GM12878 (cell line): Measurements from ENCODE around the gene PHAF1. TPM values are rescaled to one million over a fixed set of nuclear protein-coding genes. Genes with fewer than 3 reads are reported as not detected.
A peak's percentile ranks its signal among the peaks of the same experiment; 100 is the strongest.

Experiments
- BACH1 ChIP-seq: fragments of 450-650 bp; IDR thresholded peaks from 2 replicates; pipeline ENCODE4 v1.6.1; 2017; ENCODE audit warnings: mild to moderate bottlenecking, borderline replicate concordance
- CBFB ChIP-seq: IDR thresholded peaks from 2 replicates; pipeline ENCODE4 v1.6.1; 2016; ENCODE audit warnings: antibody characterized with exemption, low read depth
- CREB1 ChIP-seq: IDR thresholded peaks from 2 replicates; pipeline ENCODE4 v1.6.1; 2012; ENCODE audit warnings: low read depth, mild to moderate bottlenecking, inconsistent platforms
- CREM ChIP-seq: IDR thresholded peaks from 2 replicates; pipeline ENCODE4 v1.6.1; 2014; ENCODE audit warnings: antibody characterized with exemption, low read depth
- ESRRA ChIP-seq: IDR thresholded peaks from 2 replicates; pipeline ENCODE4 v1.6.1; 2012; ENCODE audit warnings: mild to moderate bottlenecking, low read length, improper control_type of control experiment
- LARP7 ChIP-seq: fragments of 450-650 bp; IDR thresholded peaks from 2 replicates; pipeline ENCODE4 v1.6.1; 2017; ENCODE audit warnings: mild to moderate bottlenecking
- NFYA ChIP-seq: IDR thresholded peaks from 2 replicates; pipeline ENCODE4 v1.6.1; 2011; ENCODE audit warnings: low read depth, mild to moderate bottlenecking, low read length, improper control_type of control experiment, borderline replicate concordance
- POLR2A ChIP-seq: IDR thresholded peaks from 2 replicates; pipeline ENCODE4 v1.6.1; 2011; ENCODE audit warnings: low read depth, mild to moderate bottlenecking, low read length
- SUPT20H ChIP-seq: IDR thresholded peaks from 2 replicates; pipeline ENCODE4 v1.6.1; 2011; ENCODE audit warnings: low read depth, mild to moderate bottlenecking, low read length, moderate library complexity, borderline replicate concordance; ENCODE audit not compliant: control insufficient read depth
- SUZ12 ChIP-seq: fragments of 200-600 bp; sonication (generic); IDR thresholded peaks from one replicate; pipeline ENCODE4 v1.6.1; 2018; ENCODE audit warnings: antibody characterized with exemption, mild to moderate bottlenecking; ENCODE audit not compliant: unreplicated experiment
- polyA plus RNA-seq, 11 experiments: library from polyadenylated mRNA; depleted of rRNA in 4 of 11; unstranded in 6 of 11; stranded (reverse) in 5 of 11; fragments of >200 nt; fragmentation: Nextera tagmentation in 4 of 11; fragmentation: Illumina TruSeq in 1 of 11; extraction: Ambion mirVana in 4 of 11; extraction: Trizol in 1 of 11; gene quantifications; 1 replicate in 1 of 11; 2 replicates in 10 of 11; pipeline versions ENCODE4 v1.2.1 to v1.2.3, GENCODE V29; 2011 to 2016; ENCODE audit warnings: inconsistent platforms in 2 of 11, missing spikeins in 2 of 11, low read depth in 1 of 11
- total RNA-seq, 4 experiments: library from RNA; depleted of rRNA in 3 of 4; stranded (reverse); fragments of >200 nt in 3 of 4; fragmentation: Illumina TruSeq in 1 of 4; extraction: Trizol in 1 of 4; gene quantifications; 2 replicates each; pipeline versions ENCODE4 v1.2.1 to v1.2.3, GENCODE V29; 2013 to 2021
- TF ChIP-seq, protein P1 (sequence below): IDR thresholded peaks from 2 replicates; pipeline ENCODE4 v1.6.1; 2012; ENCODE audit warnings: low read depth, low read length, improper control_type of control experiment
- TF ChIP-seq, protein P2 (sequence below): fragments of 450-650 bp; IDR thresholded peaks from 2 replicates; pipeline ENCODE4 v1.6.1; 2016; ENCODE audit warnings: mild to moderate bottlenecking

Gene PHAF1
- total and polyA plus RNA-seq, 10 of the 15 experiments (the other 5 are each of a cell fraction or from before 2014, with no cell fraction given) = 4.5 to 20.9 (median 14.9) TPM

DNA sequence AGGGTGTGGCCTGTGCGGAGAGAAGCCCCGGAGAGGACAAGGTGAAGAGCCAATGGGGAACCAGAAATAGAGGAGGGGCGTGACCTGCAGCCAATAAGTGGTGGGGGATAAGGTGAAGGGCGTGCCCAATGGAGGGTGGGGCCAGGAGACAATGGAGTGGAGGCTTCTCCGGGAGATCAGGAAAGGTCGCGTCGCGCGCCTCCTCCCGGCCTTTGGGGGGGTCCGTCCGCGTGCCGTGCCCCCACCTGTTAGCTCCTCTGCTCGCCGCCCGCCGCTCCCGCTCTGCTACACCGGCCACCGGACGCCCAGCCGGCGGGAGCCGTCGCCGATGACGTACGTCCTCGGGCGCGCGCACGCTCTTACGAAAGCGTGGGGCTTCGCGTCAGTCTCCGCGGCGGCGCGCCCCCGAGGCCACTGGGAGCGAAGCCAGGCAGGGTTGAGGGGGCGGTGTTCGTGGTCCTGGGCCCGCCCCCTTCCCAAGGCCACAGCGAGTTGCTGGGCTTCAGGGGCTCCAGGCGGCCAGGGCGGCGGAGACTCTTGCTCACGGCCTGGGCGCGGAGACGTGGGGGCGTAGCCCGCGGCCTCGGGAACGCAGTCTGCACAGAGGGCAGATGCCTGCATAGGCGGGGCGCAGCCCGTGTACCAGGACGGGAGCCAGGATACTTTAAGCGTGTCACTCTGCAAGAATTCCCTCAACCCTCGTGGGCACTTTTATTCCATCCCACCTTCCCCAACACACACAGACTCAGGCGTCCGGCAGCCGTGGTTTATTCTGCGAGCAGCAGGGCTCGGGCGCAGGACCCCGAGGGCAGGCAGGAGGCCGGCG, 74.1 kb downstream of the PHAF1 start, which contains the start of gene MATCAP1 (continued):
- TF ChIP-seq, protein P1, sequence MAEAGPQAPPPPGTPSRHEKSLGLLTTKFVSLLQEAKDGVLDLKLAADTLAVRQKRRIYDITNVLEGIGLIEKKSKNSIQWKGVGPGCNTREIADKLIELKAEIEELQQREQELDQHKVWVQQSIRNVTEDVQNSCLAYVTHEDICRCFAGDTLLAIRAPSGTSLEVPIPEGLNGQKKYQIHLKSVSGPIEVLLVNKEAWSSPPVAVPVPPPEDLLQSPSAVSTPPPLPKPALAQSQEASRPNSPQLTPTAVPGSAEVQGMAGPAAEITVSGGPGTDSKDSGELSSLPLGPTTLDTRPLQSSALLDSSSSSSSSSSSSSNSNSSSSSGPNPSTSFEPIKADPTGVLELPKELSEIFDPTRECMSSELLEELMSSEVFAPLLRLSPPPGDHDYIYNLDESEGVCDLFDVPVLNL = 0 out of 2 replicates have a peak, but pooled peaks have one; percentile 42
- TF ChIP-seq BACH1 (peak; percentile 19; the same call in 1 of the 2 replicates), POLR2A (peak; percentile 76), LARP7 (peak; percentile 21; the same call in 1 of the 2 replicates), CBFB (no peak), CREB1 (peak; percentile 96), NFYA (peak; percentile 29; the same call in 1 of the 2 replicates), SUZ12 (no peak), SUPT20H (no peak), CREM (peak; percentile 88), ESRRA (peak; percentile 21; the same call in 1 of the 2 replicates)
- TF ChIP-seq, protein P2, sequence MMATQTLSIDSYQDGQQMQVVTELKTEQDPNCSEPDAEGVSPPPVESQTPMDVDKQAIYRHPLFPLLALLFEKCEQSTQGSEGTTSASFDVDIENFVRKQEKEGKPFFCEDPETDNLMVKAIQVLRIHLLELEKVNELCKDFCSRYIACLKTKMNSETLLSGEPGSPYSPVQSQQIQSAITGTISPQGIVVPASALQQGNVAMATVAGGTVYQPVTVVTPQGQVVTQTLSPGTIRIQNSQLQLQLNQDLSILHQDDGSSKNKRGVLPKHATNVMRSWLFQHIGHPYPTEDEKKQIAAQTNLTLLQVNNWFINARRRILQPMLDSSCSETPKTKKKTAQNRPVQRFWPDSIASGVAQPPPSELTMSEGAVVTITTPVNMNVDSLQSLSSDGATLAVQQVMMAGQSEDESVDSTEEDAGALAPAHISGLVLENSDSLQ = peak; percentile 99
